Vagina (tissue), 2 donors: ENCODE data around the gene STX4.

Experiments used
- CTCF ChIP-seq, 3 experiments: fragments of 450-650 bp in 2 of 3; fragments of 200-600 bp in 1 of 3; sonication (generic) in 1 of 3; IDR thresholded peaks; one replicate each; pipeline ENCODE4 v1.5.1; 2017 to 2019; ENCODE audit warnings: antibody characterized with exemption in 3 of 3, mild to moderate bottlenecking in 2 of 3, moderate library complexity in 2 of 3
- POLR2AphosphoS5 ChIP-seq, 2 donors: sonication (generic); formaldehyde crosslinking; IDR thresholded peaks; one replicate each; pipeline ENCODE4 v1.9.0; 2017; ENCODE audit warnings: antibody characterized with exemption in 2 of 2, mild to moderate bottlenecking in 2 of 2, low read depth in 1 of 2; ENCODE audit not compliant: insufficient read depth in 1 of 2

- no peak for TF ChIP-seq CTCF (IDR thresholded peaks at IDR 0.05)
- TF ChIP-seq POLR2AphosphoS5 (IDR thresholded peaks at IDR 0.05; ENCODE audit: insufficient read depth in 1 of 2, low read depth in 1 of 2): no peak
These were observed 9.5 kb downstream of the STX4 start for GRCh38 chr16:31042866-31043265.
